Left ventricle myocardium superior (tissue), 1 donor: ENCODE measurements around the gene PDIA2. TPM values are rescaled to one million over a fixed set of nuclear protein-coding genes. Genes with fewer than 3 reads are reported as not detected.

Source experiments
- ATAC-seq: fragments of 200-7000 bp; cut with Tn5 transposase; one replicate; pipeline ENCODE4 v1.9.1; 2020; ENCODE audit warnings: mild to moderate bottlenecking, moderate library complexity
- DNase-seq: peaks from one replicate; pipeline ENCODE4 v3.0.0-alpha.2; 2020
- intact Hi-C: fragments of 100-400 bp; cut with micrococcal nuclease; formaldehyde crosslinking; loops from one replicate; pipeline ENCODE4 v1.11.0; 2022
- total RNA-seq: library from RNA; stranded (reverse); fragmentation: NEBNext Ultra II Directional; extraction: Animal tissue kit (Norgen Biotek cat#: 25700); gene quantifications from one replicate; pipeline ENCODE4 v1.2.1, GENCODE V29; 2021
- donor health status: DM: no; HTN: yes; CAD: no; lungs with severe emphysema.

The PDIA2 gene
- total RNA-seq, 1 donor from 2014 or later = 2.6 TPM

- DNase-seq = no peak
- no peak for ATAC-seq
- intact Hi-C loops = no loop called here
Observed at GRCh38 chr16:290681-291405, 7.9 kb downstream of the PDIA2 start.

GRCh38 chr16:291539-291938, 8.6 kb downstream of the PDIA2 start:
- DNase-seq (no peak), ATAC-seq (no peak)
- intact Hi-C loops = no loop called here

GRCh38 chr16:293043-293775, 10.2 kb downstream of the PDIA2 start:
- ATAC-seq = no peak
- intact Hi-C loops = no loop called here
- DNase-seq = no peak

GRCh38 chr16:296276-296675, 13.3 kb downstream of the PDIA2 start:
- no peak for ATAC-seq
- no peak for DNase-seq
- intact Hi-C loops = no loop called here

GRCh38 chr16:296806-297510, 14.0 kb downstream of the PDIA2 start:
- DNase-seq (no peak), ATAC-seq (no peak)
- intact Hi-C loops = no loop called here

- DNase-seq (no peak), ATAC-seq (no peak)
- intact Hi-C loops = no loop called here
Observed at GRCh38 chr16:297832-298231, 14.9 kb downstream of the PDIA2 start.

GRCh38 chr16:301235-301634, 18.3 kb downstream of the PDIA2 start:
- intact Hi-C loops = no loop called here
- ATAC-seq (no peak), DNase-seq (no peak)

- intact Hi-C loops = no loop called here
- ATAC-seq = no peak
- no peak for DNase-seq
Observed at GRCh38 chr16:301950-302349, 19.0 kb downstream of the PDIA2 start.

- no peak for ATAC-seq
- intact Hi-C loops = no loop called here
- DNase-seq = no peak
Observed at GRCh38 chr16:303760-304505, 21.0 kb downstream of the PDIA2 start.

- no peak for DNase-seq
- intact Hi-C loops = no loop called here
- ATAC-seq = no peak
Observed at GRCh38 chr16:305916-306626, 23.1 kb downstream of the PDIA2 start.

GRCh38 chr16:306911-307370, 24.0 kb downstream of the PDIA2 start:
- intact Hi-C loops = no loop called here
- DNase-seq = no peak
- no peak for ATAC-seq

- DNase-seq (no peak), ATAC-seq (no peak)
- intact Hi-C loops = no loop called here
Observed at GRCh38 chr16:307691-308312, 24.8 kb downstream of the PDIA2 start.

- ATAC-seq (no peak), DNase-seq (no peak)
- intact Hi-C loops = no loop called here
Observed at GRCh38 chr16:309476-309875, 26.5 kb downstream of the PDIA2 start.

- ATAC-seq = no peak
- DNase-seq = no peak
- intact Hi-C loops = no loop called here
Observed at GRCh38 chr16:311725-312124, 28.8 kb downstream of the PDIA2 start.

- intact Hi-C loops = no loop called here
- ATAC-seq (no peak), DNase-seq (no peak)
Observed at GRCh38 chr16:314351-314750, 31.4 kb downstream of the PDIA2 start.

GRCh38 chr16:314795-315299, 31.9 kb downstream of the PDIA2 start:
- DNase-seq (no peak), ATAC-seq (no peak)
- intact Hi-C loops = no loop called here

- DNase-seq (no peak), ATAC-seq (no peak)
- intact Hi-C loops = no loop called here
Observed at GRCh38 chr16:316741-317464, 33.9 kb downstream of the PDIA2 start.

GRCh38 chr16:317583-317982, 34.6 kb downstream of the PDIA2 start:
- DNase-seq (no peak), ATAC-seq (no peak)
- intact Hi-C loops = no loop called here
